H9 (cell line): Measurements from ENCODE around the gene NKX2-2. TPM values are rescaled to one million over a fixed set of nuclear protein-coding genes. Genes with fewer than 3 reads are reported as not detected.

ENCODE experiments used
- DNase-seq: peaks from one replicate; pipeline ENCODE4 v3.0.0-alpha.2; 2017
- H2AFZ ChIP-seq: one replicate; pipeline ENCODE4 v1.6.1; 2013; ENCODE audit warnings: mild to moderate bottlenecking, low read length, control low read depth, moderate library complexity
- H2AK5ac ChIP-seq: 2 replicates; pipeline ENCODE4 v1.6.1; 2013; ENCODE audit warnings: low read length, control low read depth, mixed read lengths; ENCODE audit not compliant: insufficient read length
- H2BK120ac ChIP-seq: one replicate; pipeline ENCODE4 v1.6.1; 2013; ENCODE audit warnings: low read depth, mild to moderate bottlenecking, low read length, control low read depth, inconsistent platforms; ENCODE audit not compliant: poor library complexity, severe bottlenecking
- H2BK12ac ChIP-seq: 2 replicates; pipeline ENCODE4 v1.6.1; 2013; ENCODE audit warnings: low read length, control low read depth, mixed read lengths, low read depth; ENCODE audit not compliant: insufficient read length
- H2BK15ac ChIP-seq: 2 replicates; pipeline ENCODE4 v1.6.1; 2013; ENCODE audit warnings: low read depth, low read length, control low read depth
- H2BK20ac ChIP-seq: one replicate; pipeline ENCODE4 v1.6.1; 2013; ENCODE audit warnings: low read depth, mild to moderate bottlenecking, low read length, control low read depth, inconsistent platforms; ENCODE audit not compliant: poor library complexity, severe bottlenecking
- H2BK5ac ChIP-seq: 2 replicates; pipeline ENCODE4 v1.6.1; 2013; ENCODE audit warnings: low read length, control low read depth, mixed read lengths; ENCODE audit not compliant: insufficient read length
- H3K14ac ChIP-seq: 2 replicates; pipeline ENCODE4 v1.6.1; 2013; ENCODE audit warnings: low read length, control low read depth; ENCODE audit not compliant: insufficient read depth
- H3K18ac ChIP-seq: 2 replicates; pipeline ENCODE4 v1.6.1; 2013; ENCODE audit warnings: low read depth, mild to moderate bottlenecking, mixed read lengths, low read length, control low read depth; ENCODE audit not compliant: insufficient read length
- H3K23ac ChIP-seq: 2 replicates; pipeline ENCODE4 v1.6.1; 2013; ENCODE audit warnings: low read length, control low read depth, mixed read lengths, low read depth; ENCODE audit not compliant: insufficient read length
- H3K23me2 ChIP-seq: 2 replicates; pipeline ENCODE4 v1.6.1; 2013; ENCODE audit warnings: low read depth, mild to moderate bottlenecking, mixed read lengths, low read length, control low read depth; ENCODE audit not compliant: insufficient read length, poor library complexity, severe bottlenecking
- H3K27ac ChIP-seq: 2 replicates; pipeline ENCODE4 v1.5.1; 2013; ENCODE audit warnings: low read length, control low read depth, mixed read lengths, low read depth; ENCODE audit not compliant: insufficient read length
- H3K27me3 ChIP-seq: 2 replicates; pipeline ENCODE4 v1.6.1; 2013; ENCODE audit warnings: low read length, control low read depth, inconsistent platforms; ENCODE audit not compliant: insufficient read depth
- H3K4ac ChIP-seq: 2 replicates; pipeline ENCODE4 v1.6.1; 2013; ENCODE audit warnings: low read depth, mild to moderate bottlenecking, control low read depth, inconsistent platforms, low read length, moderate library complexity
- H3K4me1 ChIP-seq: 2 replicates; pipeline ENCODE4 v1.6.1; 2013; ENCODE audit warnings: low read length, control low read depth, inconsistent platforms; ENCODE audit not compliant: insufficient read depth
- H3K4me2 ChIP-seq: 2 replicates; pipeline ENCODE4 v1.6.1; 2013; ENCODE audit warnings: low read length, control low read depth, mixed read lengths; ENCODE audit not compliant: insufficient read length, insufficient read depth
- H3K56ac ChIP-seq: 2 replicates; pipeline ENCODE4 v1.6.1; 2013; ENCODE audit warnings: low read depth, mild to moderate bottlenecking, mixed read lengths, low read length, control low read depth; ENCODE audit not compliant: insufficient read length
- H3K79me1 ChIP-seq: 2 replicates; pipeline ENCODE4 v1.6.1; 2013; ENCODE audit warnings: low read depth, mild to moderate bottlenecking, moderate library complexity, low read length, control low read depth, inconsistent platforms; ENCODE audit not compliant: insufficient read depth, poor library complexity, severe bottlenecking
- H3K79me2 ChIP-seq: 2 replicates; pipeline ENCODE4 v1.6.1; 2013; ENCODE audit warnings: low read length, control low read depth, inconsistent platforms; ENCODE audit not compliant: insufficient read depth
- H3K9ac ChIP-seq: 2 replicates; pipeline ENCODE4 v1.6.1; 2013; ENCODE audit warnings: low read length, control low read depth, mixed read lengths; ENCODE audit not compliant: insufficient read length; ENCODE audit errors: extremely low read depth
- H3K9me3 ChIP-seq: one replicate; pipeline ENCODE4 v1.6.1; 2013; ENCODE audit warnings: low read depth, low read length, inconsistent platforms; ENCODE audit not compliant: control insufficient read depth
- H3T11ph ChIP-seq: one replicate; pipeline ENCODE4 v1.6.1; 2013; ENCODE audit warnings: mild to moderate bottlenecking, low read length, control low read depth, inconsistent platforms
- H4K20me1 ChIP-seq: one replicate; pipeline ENCODE4 v1.6.1; 2013; ENCODE audit not compliant: control insufficient read depth, insufficient read length, insufficient read depth
- H4K5ac ChIP-seq: 2 replicates; pipeline ENCODE4 v1.6.1; 2013; ENCODE audit warnings: low read depth, mild to moderate bottlenecking, mixed read lengths, low read length, control low read depth; ENCODE audit not compliant: insufficient read length
- H4K8ac ChIP-seq: replicated peaks from 2 replicates; pipeline ENCODE4 v1.6.1; 2013; ENCODE audit warnings: low read length, control low read depth, mixed read lengths, low read depth; ENCODE audit not compliant: insufficient read length
- H4K91ac ChIP-seq: 2 replicates; pipeline ENCODE4 v1.6.1; 2013; ENCODE audit warnings: low read depth, mild to moderate bottlenecking, moderate library complexity, mixed read lengths, low read length, control low read depth; ENCODE audit not compliant: insufficient read length
- H3K27ac Mint-ChIP-seq, 3 experiments: 2 replicates in 2 of 3; 3 replicates in 1 of 3; pipeline ENCODE4 v1.8.0; 2020 to 2021; ENCODE audit warnings: mixed read lengths in 3 of 3, mild to moderate bottlenecking in 1 of 3, moderate library complexity in 1 of 3
- H3K27me3 Mint-ChIP-seq: 2 replicates; pipeline ENCODE4 v1.8.0; 2021; ENCODE audit warnings: low read depth, mild to moderate bottlenecking, moderate library complexity, mixed read lengths
- H3K36me3 Mint-ChIP-seq, 3 experiments: 2 replicates in 2 of 3; 3 replicates in 1 of 3; pipeline ENCODE4 v1.8.0; 2020 to 2021; ENCODE audit warnings: low read depth in 3 of 3, mixed read lengths in 3 of 3; ENCODE audit not compliant: insufficient read depth in 1 of 3
- H3K4me1 Mint-ChIP-seq, 2 experiments: 2 replicates each; pipeline ENCODE4 v1.8.0; 2020; ENCODE audit warnings: mixed read lengths in 2 of 2
- H3K4me3 Mint-ChIP-seq, 2 experiments: 2 replicates in 1 of 2; 3 replicates in 1 of 2; pipeline ENCODE4 v1.8.0; 2020 to 2021; ENCODE audit warnings: mild to moderate bottlenecking in 2 of 2, mixed read lengths in 2 of 2, moderate library complexity in 1 of 2
- H3K9me3 Mint-ChIP-seq, 2 experiments: 2 replicates in 1 of 2; 3 replicates in 1 of 2; pipeline ENCODE4 v1.8.0; 2020; ENCODE audit warnings: mild to moderate bottlenecking in 2 of 2, mixed read lengths in 2 of 2, moderate library complexity in 1 of 2
- total RNA-seq: library from RNA; stranded (reverse); gene quantifications from 2 replicates; pipeline ENCODE4 v1.2.1, GENCODE V29; 2021
- TF ChIP-seq, protein P1 (sequence below): fragments of 200-600 bp; sonication (generic); conservative IDR thresholded peaks from 3 replicates; pipeline ENCODE4 v1.8.0; 2021; ENCODE audit warnings: antibody characterized with exemption, mild to moderate bottlenecking

Gene NKX2-2
- total RNA-seq, 1 experiment from 2014 or later = not detected

DNA sequence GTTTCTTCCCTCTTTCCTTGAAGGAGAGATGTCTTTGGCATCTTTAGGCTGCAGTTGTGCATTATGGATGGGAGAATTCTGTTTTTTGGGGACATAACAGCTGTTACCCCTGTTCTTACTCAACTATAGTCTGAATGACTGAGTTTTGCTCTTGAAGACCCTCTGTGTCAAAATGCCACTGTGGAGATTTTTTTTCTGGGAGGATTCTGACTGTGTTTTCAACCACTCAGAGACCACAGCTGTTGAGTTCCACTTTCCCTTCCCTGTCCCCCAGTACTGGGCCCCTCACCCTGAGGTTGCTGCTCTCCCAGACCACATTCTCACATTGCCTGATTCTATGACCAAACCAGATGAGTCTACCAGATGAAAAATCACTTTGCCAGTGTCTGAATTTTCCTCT is 48.1 kb downstream of the NKX2-2 start:
- Mint-ChIP-seq H3K9me3 (no peaks in the 10 kb centered on the region), H3K4me1 (no peaks in the 10 kb centered on the region), H3K27ac (no peak overlapping the region), H3K27me3 (peaks cover 7% of the 10 kb centered on the region), H3K36me3 (no peaks in the 10 kb centered on the region), H3K4me3 (no peak overlapping the region; a peak in 1 of 5 replicates)
- no peak overlapping the region for H3K14ac ChIP-seq
- H4K91ac ChIP-seq = no peak overlapping the region
- no peaks in the 10 kb centered on the region for H4K20me1 ChIP-seq
- no peak overlapping the region for H3K9ac ChIP-seq
- H2AK5ac ChIP-seq = no peak overlapping the region
- H2AFZ ChIP-seq = no peak overlapping the region
- no peaks in the 10 kb centered on the region for H3K4me1 ChIP-seq
- no peak overlapping the region for H2BK20ac ChIP-seq
- no peak overlapping the region for H4K8ac ChIP-seq
- no peak overlapping the region for H3K23ac ChIP-seq
- DNase-seq = no peak
- no peak overlapping the region for H2BK120ac ChIP-seq
- H3T11ph ChIP-seq = no peak overlapping the region
- H2BK15ac ChIP-seq = no peak overlapping the region
- H3K4me2 ChIP-seq = no peak overlapping the region
- no peak overlapping the region for H4K5ac ChIP-seq
- no peaks in the 10 kb centered on the region for H3K9me3 ChIP-seq
- no peak overlapping the region for H3K4ac ChIP-seq
- TF ChIP-seq, protein P1, sequence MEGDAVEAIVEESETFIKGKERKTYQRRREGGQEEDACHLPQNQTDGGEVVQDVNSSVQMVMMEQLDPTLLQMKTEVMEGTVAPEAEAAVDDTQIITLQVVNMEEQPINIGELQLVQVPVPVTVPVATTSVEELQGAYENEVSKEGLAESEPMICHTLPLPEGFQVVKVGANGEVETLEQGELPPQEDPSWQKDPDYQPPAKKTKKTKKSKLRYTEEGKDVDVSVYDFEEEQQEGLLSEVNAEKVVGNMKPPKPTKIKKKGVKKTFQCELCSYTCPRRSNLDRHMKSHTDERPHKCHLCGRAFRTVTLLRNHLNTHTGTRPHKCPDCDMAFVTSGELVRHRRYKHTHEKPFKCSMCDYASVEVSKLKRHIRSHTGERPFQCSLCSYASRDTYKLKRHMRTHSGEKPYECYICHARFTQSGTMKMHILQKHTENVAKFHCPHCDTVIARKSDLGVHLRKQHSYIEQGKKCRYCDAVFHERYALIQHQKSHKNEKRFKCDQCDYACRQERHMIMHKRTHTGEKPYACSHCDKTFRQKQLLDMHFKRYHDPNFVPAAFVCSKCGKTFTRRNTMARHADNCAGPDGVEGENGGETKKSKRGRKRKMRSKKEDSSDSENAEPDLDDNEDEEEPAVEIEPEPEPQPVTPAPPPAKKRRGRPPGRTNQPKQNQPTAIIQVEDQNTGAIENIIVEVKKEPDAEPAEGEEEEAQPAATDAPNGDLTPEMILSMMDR = no peak
- no peak overlapping the region for H3K18ac ChIP-seq
- no peak overlapping the region for H2BK5ac ChIP-seq
- H3K79me1 ChIP-seq = no peaks in the 10 kb centered on the region
- H3K27me3 ChIP-seq = no peaks in the 10 kb centered on the region
- no peaks in the 10 kb centered on the region for H3K23me2 ChIP-seq
- H3K56ac ChIP-seq = no peak overlapping the region
- no peak overlapping the region for H3K27ac ChIP-seq
- no peaks in the 10 kb centered on the region for H3K79me2 ChIP-seq
- H2BK12ac ChIP-seq = no peak overlapping the region
